PC-3 (cell line): ENCODE data around the gene C12orf75. TPM values are rescaled to one million over a fixed set of nuclear protein-coding genes. Genes with fewer than 3 reads are reported as not detected.

Experiments
- ATAC-seq: fragments of 200-7000 bp; cut with Tn5 transposase; 2 replicates; pipeline ENCODE4 v1.9.1; 2020; ENCODE audit warnings: mild to moderate bottlenecking, moderate library complexity
- BruUV-seq: library from RNA; stranded (reverse); fragments of 400-500 nt; replicated peaks from 2 replicates; lab custom pipeline; 2021; lab: Mats Ljungman, UMichigan
- CTCF ChIA-PET: fragments of 300-600 bp; sonication (Branson Sonifier 250); formaldehyde crosslinking; loops from one replicate; lab custom pipeline; 2022; ENCODE audit warnings: antibody characterized with exemption; lab: Charles Lee
- POLR2A ChIA-PET: fragments of 300-600 bp; sonication (Branson Sonifier 250); formaldehyde crosslinking; loops from one replicate; lab custom pipeline; 2022; ENCODE audit warnings: antibody characterized with exemption; ENCODE audit not compliant: unreplicated experiment; lab: Charles Lee
- DNase-seq: peaks from one replicate; pipeline ENCODE4 v3.0.0-alpha.2; 2015
- H2AFZ ChIP-seq: fragments of 300-600 bp; sonication (generic); 2 replicates; pipeline ENCODE4 v1.6.0; 2016; ENCODE audit warnings: antibody characterized with exemption, low read length
- H3F3A ChIP-seq: fragments of 300-600 bp; sonication (generic); one replicate; pipeline ENCODE4 v1.6.0; 2017; ENCODE audit warnings: antibody characterized with exemption, low read length, control low read depth, mild to moderate bottlenecking; ENCODE audit not compliant: unreplicated experiment
- H3K27ac ChIP-seq: fragments of 300-600 bp; sonication (generic); 2 replicates; pipeline ENCODE4 v1.5.1; 2016; ENCODE audit warnings: mild to moderate bottlenecking, low read length
- H3K27me3 ChIP-seq: fragments of 300-600 bp; sonication (generic); 2 replicates; pipeline ENCODE4 v1.6.1; 2016; ENCODE audit warnings: low read length, mixed read lengths
- H3K36me3 ChIP-seq: fragments of 300-600 bp; sonication (generic); 2 replicates; pipeline ENCODE4 v1.6.1; 2016; ENCODE audit warnings: low read depth, mixed run types, low read length, mixed read lengths
- H3K4me1 ChIP-seq: fragments of 300-600 bp; sonication (generic); 2 replicates; pipeline ENCODE4 v1.5.1; 2016; ENCODE audit warnings: low read length; ENCODE audit not compliant: insufficient read depth
- H3K4me2 ChIP-seq: fragments of 300-600 bp; sonication (generic); 2 replicates; pipeline ENCODE4 v1.6.0; 2016; ENCODE audit warnings: low read length
- H3K4me3 ChIP-seq: fragments of 300-600 bp; sonication (generic); 2 replicates; pipeline ENCODE4 v1.5.1; 2016; ENCODE audit warnings: mild to moderate bottlenecking, low read length, mixed read lengths
- H3K79me2 ChIP-seq: fragments of 300-600 bp; sonication (generic); 2 replicates; pipeline ENCODE4 v1.6.1; 2017; ENCODE audit warnings: low read length, mixed read lengths
- H3K9ac ChIP-seq: fragments of 300-600 bp; sonication (generic); 2 replicates; pipeline ENCODE4 v1.6.0; 2016; ENCODE audit warnings: mild to moderate bottlenecking, low read length
- H3K9me2 ChIP-seq: fragments of 300-600 bp; sonication (generic); replicated peaks from 2 replicates; pipeline ENCODE4 v1.6.1; 2016; ENCODE audit warnings: mixed run types, low read length, mixed read lengths
- H3K9me3 ChIP-seq: fragments of 300-600 bp; sonication (generic); 2 replicates; pipeline ENCODE4 v1.6.1; 2016; ENCODE audit warnings: low read length, mixed read lengths
- H4K20me1 ChIP-seq: fragments of 300-600 bp; sonication (generic); 2 replicates; pipeline ENCODE4 v1.6.1; 2016; ENCODE audit warnings: low read length, mixed read lengths
- EZH2 ChIP-seq: fragments of 300-600 bp; sonication (generic); IDR thresholded peaks from one replicate; pipeline ENCODE4 v1.6.1; 2017; ENCODE audit warnings: antibody characterized with exemption, mild to moderate bottlenecking, low read length; ENCODE audit not compliant: unreplicated experiment
- EZH2phosphoT487 ChIP-seq: fragments of 300-600 bp; sonication (generic); IDR thresholded peaks from 2 replicates; pipeline ENCODE4 v1.6.1; 2018; ENCODE audit warnings: mild to moderate bottlenecking, antibody characterized with exemption, low read length, borderline replicate concordance
- intact Hi-C: fragments of 100-400 bp; cut with micrococcal nuclease; formaldehyde crosslinking; loops from 2 replicates; pipeline ENCODE4 v1.9.0; 2023
- total RNA-seq: library from RNA; depleted of rRNA; stranded (reverse); fragments of >200 nt; gene quantifications from 2 replicates; pipeline ENCODE4 v1.2.3, GENCODE V29; 2014
- TF ChIP-seq, protein P1 (sequence below): fragments of 300-600 bp; sonication (generic); conservative IDR thresholded peaks from 2 replicates; pipeline ENCODE4 v1.5.1; 2017; ENCODE audit warnings: antibody characterized with exemption, low read depth, mild to moderate bottlenecking, low read length

The C12orf75 gene
- total RNA-seq, 1 experiment from 2014 or later, result 144 TPM

DNA sequence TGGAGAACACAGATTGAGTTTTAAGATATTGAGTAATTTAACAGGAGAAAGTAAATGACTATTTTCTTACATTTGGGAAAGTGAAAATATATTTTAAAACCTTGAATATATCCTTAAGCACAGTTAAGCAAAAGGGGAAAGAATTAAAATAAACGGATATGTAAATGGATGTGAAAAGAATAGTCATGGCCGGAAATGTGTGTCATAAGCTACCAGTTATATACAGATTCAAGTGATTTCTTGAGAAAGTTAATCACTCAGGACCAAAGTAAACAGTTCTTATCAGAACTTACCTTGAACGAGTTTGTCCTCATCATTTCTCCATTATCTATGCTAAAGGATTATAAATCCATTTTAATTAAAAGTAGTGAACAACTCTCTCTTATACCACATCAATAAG lies 33.4 kb downstream of the C12orf75 start:
- H3K9me2 ChIP-seq, result no peaks in the 10 kb centered on the region
- no peak for ATAC-seq
- H3K27ac ChIP-seq, result no peak overlapping the region
- no TSS peak for BruUV-seq
- no peak overlapping the region for H2AFZ ChIP-seq
- H3K4me2 ChIP-seq, result no peak overlapping the region
- H4K20me1 ChIP-seq, result no peaks in the 10 kb centered on the region
- intact Hi-C loops, result no loop called here
- H3F3A ChIP-seq, result no peaks in the 10 kb centered on the region
- CTCF ChIA-PET, result no interaction called here
- no peak for DNase-seq
- POLR2A ChIA-PET, result no interaction called here
- no peaks in the 10 kb centered on the region for H3K27me3 ChIP-seq
- H3K79me2 ChIP-seq, result peaks cover 4% of the 10 kb centered on the region; the same call in 1 of the 2 replicates
- TF ChIP-seq, protein P1, sequence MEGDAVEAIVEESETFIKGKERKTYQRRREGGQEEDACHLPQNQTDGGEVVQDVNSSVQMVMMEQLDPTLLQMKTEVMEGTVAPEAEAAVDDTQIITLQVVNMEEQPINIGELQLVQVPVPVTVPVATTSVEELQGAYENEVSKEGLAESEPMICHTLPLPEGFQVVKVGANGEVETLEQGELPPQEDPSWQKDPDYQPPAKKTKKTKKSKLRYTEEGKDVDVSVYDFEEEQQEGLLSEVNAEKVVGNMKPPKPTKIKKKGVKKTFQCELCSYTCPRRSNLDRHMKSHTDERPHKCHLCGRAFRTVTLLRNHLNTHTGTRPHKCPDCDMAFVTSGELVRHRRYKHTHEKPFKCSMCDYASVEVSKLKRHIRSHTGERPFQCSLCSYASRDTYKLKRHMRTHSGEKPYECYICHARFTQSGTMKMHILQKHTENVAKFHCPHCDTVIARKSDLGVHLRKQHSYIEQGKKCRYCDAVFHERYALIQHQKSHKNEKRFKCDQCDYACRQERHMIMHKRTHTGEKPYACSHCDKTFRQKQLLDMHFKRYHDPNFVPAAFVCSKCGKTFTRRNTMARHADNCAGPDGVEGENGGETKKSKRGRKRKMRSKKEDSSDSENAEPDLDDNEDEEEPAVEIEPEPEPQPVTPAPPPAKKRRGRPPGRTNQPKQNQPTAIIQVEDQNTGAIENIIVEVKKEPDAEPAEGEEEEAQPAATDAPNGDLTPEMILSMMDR, result no peak
- TF ChIP-seq EZH2phosphoT487 (no peak), EZH2 (no peak)
- no peak overlapping the region for H3K9ac ChIP-seq
- no peaks in the 10 kb centered on the region for H3K9me3 ChIP-seq
- H3K4me3 ChIP-seq, result no peak overlapping the region
- H3K36me3 ChIP-seq, result peaks cover 10% of the 10 kb centered on the region; the same call in 1 of the 2 replicates
- no peaks in the 10 kb centered on the region for H3K4me1 ChIP-seq

DNA sequence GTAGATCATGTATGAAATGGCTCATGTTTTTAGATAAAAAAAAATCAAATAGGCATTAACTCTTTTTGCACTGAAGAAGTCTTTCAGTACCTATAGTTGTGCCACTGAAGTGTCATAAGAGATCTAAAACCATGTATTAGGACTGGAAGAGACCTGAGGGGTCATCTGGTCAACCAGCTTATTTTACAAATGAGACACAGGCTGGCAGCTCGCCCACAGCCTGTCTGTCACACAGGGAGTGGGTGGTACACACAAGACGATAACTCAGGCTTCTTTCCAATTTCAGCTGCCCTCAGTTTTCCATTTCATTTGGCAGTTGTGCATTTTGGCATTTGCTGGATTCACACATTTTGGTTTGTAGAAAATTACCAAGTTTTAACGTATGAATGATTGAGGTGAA lies 34.7 kb downstream of the C12orf75 start:
- no peak overlapping the region for H3K27ac ChIP-seq
- DNase-seq (no peak), ATAC-seq (no peak)
- H2AFZ ChIP-seq, result no peak overlapping the region
- no peaks in the 10 kb centered on the region for H3K27me3 ChIP-seq
- H3K4me1 ChIP-seq, result no peaks in the 10 kb centered on the region
- no peak overlapping the region for H3K4me2 ChIP-seq
- no peaks in the 10 kb centered on the region for H4K20me1 ChIP-seq
- peaks cover 6% of the 10 kb centered on the region; the same call in 1 of the 2 replicates for H3K36me3 ChIP-seq
- H3K9me2 ChIP-seq, result no peaks in the 10 kb centered on the region
- ChIA-PET CTCF (no interaction called here), POLR2A (no interaction called here)
- H3K9me3 ChIP-seq, result no peaks in the 10 kb centered on the region
- H3K9ac ChIP-seq, result no peak overlapping the region
- H3K79me2 ChIP-seq, result no peaks in the 10 kb centered on the region
- TF ChIP-seq, protein P1, result no peak
- TF ChIP-seq EZH2 (no peak), EZH2phosphoT487 (no peak)
- H3F3A ChIP-seq, result no peaks in the 10 kb centered on the region
- BruUV-seq, result no TSS peak
- no peak overlapping the region for H3K4me3 ChIP-seq
- intact Hi-C loops, result loop anchor here (5.0 kb wide), 3 partner anchors 33 to 128 kb away; partner anchors contain the start of genes APPL2 and C12orf75

DNA sequence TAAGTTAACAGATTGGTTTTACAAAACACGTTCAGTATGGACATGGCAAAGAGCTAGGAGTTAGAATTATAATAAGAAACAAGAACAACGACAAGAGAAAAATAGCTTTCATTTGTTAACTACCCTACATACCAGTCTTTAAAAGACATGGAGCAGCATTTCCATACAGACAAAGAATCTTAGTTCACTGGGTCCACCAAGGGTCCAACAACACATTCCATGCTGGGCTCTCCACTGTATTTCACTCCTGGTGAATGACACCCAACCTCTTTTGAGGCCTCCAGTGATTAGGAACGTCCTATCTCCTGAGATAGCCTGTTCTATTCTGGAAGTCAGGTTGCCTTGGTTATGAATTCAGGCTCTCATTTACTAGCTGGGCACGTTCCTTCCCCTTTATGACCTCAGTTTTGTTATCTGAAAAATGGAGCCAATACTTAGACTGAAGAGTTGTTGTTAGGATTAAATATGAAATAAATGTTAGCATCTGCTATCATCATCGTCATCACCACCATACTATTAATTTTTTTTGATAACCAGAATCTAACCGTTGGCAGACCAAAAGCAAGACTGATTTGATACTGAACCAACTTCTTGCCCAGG lies 37.7 kb downstream of the C12orf75 start:
- intact Hi-C loops, result loop anchor here (5.0 kb wide), 3 partner anchors 36 to 131 kb away; partner anchors contain the start of genes APPL2 and C12orf75
- no peak overlapping the region for H2AFZ ChIP-seq
- no peak overlapping the region for H3K9ac ChIP-seq
- H3K4me1 ChIP-seq, result no peaks in the 10 kb centered on the region
- no peak overlapping the region for H3K4me2 ChIP-seq
- no peaks in the 10 kb centered on the region for H4K20me1 ChIP-seq
- no peaks in the 10 kb centered on the region for H3F3A ChIP-seq
- no peaks in the 10 kb centered on the region for H3K27me3 ChIP-seq
- no TSS peak for BruUV-seq
- ATAC-seq, result no peak
- POLR2A ChIA-PET, result no interaction called here
- TF ChIP-seq EZH2phosphoT487 (no peak), EZH2 (no peak)
- TF ChIP-seq, protein P1, result no peak
- no peak for DNase-seq
- no peak overlapping the region for H3K4me3 ChIP-seq
- no peaks in the 10 kb centered on the region for H3K79me2 ChIP-seq
- H3K9me2 ChIP-seq, result no peaks in the 10 kb centered on the region
- H3K27ac ChIP-seq, result no peak overlapping the region
- CTCF ChIA-PET, result no interaction called here
- H3K9me3 ChIP-seq, result no peaks in the 10 kb centered on the region
- H3K36me3 ChIP-seq, result peaks cover 13% of the 10 kb centered on the region
